GM12892 (cell line): ENCODE results near the gene CDH4.

Experiments used
- DNase-seq: peaks from one replicate; pipeline ENCODE4 v3.0.0; 2011; ENCODE audit not compliant: insufficient read length
- FAIRE-seq: peaks from 2 replicates; lab custom pipeline; 2011; peaks lifted over from hg19 to GRCh38; lab: Jason Lieb, UNC
- POLR2A ChIP-seq: IDR thresholded peaks from 2 replicates; pipeline ENCODE4 v1.6.1; 2011; ENCODE audit warnings: low read depth, low read length, control low read depth
- POLR2AphosphoS5 ChIP-seq: IDR thresholded peaks from 2 replicates; pipeline ENCODE4 v1.6.1; 2011; ENCODE audit warnings: low read depth, low read length, control low read depth
- TAF1 ChIP-seq: IDR thresholded peaks from 2 replicates; pipeline ENCODE4 v1.6.1; 2011; ENCODE audit warnings: low read depth, mild to moderate bottlenecking, control low read depth, low read length, borderline replicate concordance

CDH4 gene

DNA sequence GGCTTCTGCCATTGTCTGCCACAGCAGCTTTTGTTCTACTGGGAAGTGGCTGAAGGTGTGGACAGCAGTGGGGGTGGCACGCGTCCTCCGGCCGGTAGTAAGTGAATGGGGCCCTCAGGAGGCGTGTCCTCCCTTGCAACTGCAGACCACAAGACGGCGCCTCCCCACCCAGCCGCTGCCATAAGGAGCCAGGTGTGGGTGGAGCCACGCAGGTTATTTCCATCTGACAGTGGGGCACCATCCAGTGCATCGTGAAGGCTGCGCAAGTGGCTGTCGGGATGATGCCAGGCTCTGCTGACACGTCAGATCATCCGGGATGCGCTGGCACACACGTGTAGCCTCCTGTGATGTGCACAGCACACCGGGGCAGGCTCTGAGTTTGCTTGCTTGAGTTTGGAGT lies 379.7 kb downstream of the CDH4 start:
- no peak for FAIRE-seq
- DNase-seq = no peak
- no peak for TF ChIP-seq POLR2AphosphoS5
- TF ChIP-seq POLR2A = no peak
- no peak for TF ChIP-seq TAF1

DNA sequence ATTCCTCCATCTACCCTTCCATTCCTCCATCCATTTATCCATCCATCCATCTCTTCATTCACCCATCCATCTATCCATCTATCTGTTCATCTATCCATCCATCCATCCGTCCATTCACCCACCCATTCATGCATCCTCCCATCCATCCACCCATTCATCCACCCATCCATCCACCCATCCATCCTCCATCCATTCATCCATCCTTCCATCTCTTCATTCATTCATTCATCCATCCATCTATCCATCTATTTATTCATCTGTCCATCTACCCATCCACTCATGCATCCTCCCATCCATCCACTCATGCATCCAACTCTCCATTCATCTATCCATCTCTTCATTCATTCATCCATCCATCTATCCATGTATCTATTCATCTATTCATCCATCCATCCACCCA lies 380.9 kb downstream of the CDH4 start:
- DNase-seq (no peak), FAIRE-seq (no peak)
- TF ChIP-seq TAF1 (no peak), POLR2A (no peak), POLR2AphosphoS5 (no peak)

GRCh38 chr20:61634376-61635145 lies 382.5 kb downstream of the CDH4 start:
- TF ChIP-seq TAF1 = no peak
- TF ChIP-seq POLR2AphosphoS5 = no peak
- TF ChIP-seq POLR2A = no peak
- no peak for FAIRE-seq
- no peak for DNase-seq

- FAIRE-seq (no peak), DNase-seq (no peak)
- TF ChIP-seq TAF1 (no peak), POLR2AphosphoS5 (no peak), POLR2A (no peak)
These were observed 383.8 kb downstream of the CDH4 start for GRCh38 chr20:61635721-61636455.

- DNase-seq = no peak
- TF ChIP-seq POLR2A (no peak), POLR2AphosphoS5 (no peak)
- no peak for FAIRE-seq
These were observed 384.6 kb downstream of the CDH4 start for GRCh38 chr20:61636531-61637116.

- TF ChIP-seq TAF1 (no peak), POLR2A (no peak), POLR2AphosphoS5 (no peak)
- DNase-seq (no peak), FAIRE-seq (no peak)
These were observed 386.9 kb downstream of the CDH4 start for GRCh38 chr20:61638802-61639585.

DNA sequence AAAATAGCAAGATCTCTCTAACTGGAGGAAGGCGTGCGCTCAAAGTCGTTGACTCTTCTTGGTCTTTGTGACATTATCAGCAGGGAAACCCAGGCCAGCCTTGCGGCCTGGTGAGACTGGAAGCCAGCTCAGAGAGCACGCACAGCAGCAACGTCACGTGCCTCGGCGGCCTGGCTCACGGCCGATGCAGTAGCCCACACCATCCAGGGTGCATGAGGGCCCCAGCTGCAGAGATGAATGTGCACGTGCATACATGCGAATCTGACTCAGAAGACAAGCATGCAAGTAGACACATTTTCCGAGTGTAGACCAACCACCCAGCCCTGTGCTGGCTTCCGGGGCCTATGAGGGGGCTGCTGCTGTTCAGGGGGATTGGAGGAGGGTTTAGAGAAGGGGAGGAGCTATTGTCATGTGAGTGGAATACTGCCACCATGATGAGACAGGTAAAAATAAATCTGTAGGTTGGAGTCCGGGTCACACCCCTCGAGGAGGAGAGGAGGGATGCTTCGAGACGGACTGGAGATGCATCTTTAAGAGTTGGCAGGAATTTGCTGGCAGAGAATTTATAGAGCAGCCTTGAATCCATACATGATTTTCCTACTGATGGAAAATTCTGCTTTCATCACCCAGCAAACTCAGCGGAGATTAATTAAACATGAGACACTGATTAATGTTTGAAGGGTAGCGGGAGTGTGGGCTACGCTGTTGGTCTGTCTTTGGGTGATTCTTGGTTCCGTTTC lies 388.2 kb downstream of the CDH4 start:
- no peak for DNase-seq
- FAIRE-seq = no peak
- TF ChIP-seq TAF1 = no peak
- TF ChIP-seq POLR2AphosphoS5 = no peak
- TF ChIP-seq POLR2A = no peak

DNA sequence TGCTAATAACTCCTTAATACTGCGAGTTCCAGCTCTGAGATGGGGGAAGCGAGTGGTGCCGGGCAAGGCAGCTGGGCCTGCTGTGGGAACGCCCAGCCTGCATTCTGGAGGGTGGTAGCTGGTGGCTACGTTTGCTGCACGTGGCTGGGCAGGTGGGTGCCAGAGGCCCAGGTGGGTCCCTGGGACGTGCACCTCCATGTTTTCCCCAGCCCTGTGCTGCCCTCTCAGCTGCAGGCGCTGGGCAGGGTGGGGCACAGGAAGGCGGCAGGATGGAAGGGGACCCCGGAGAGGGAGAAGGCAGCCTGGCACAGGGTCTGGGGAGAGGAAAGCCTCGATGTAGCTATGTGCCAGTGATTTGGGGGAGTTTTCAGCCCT lies 388.8 kb downstream of the CDH4 start:
- FAIRE-seq = no peak
- no peak for TF ChIP-seq TAF1
- no peak for TF ChIP-seq POLR2A
- no peak for TF ChIP-seq POLR2AphosphoS5
- DNase-seq = no peak

DNA sequence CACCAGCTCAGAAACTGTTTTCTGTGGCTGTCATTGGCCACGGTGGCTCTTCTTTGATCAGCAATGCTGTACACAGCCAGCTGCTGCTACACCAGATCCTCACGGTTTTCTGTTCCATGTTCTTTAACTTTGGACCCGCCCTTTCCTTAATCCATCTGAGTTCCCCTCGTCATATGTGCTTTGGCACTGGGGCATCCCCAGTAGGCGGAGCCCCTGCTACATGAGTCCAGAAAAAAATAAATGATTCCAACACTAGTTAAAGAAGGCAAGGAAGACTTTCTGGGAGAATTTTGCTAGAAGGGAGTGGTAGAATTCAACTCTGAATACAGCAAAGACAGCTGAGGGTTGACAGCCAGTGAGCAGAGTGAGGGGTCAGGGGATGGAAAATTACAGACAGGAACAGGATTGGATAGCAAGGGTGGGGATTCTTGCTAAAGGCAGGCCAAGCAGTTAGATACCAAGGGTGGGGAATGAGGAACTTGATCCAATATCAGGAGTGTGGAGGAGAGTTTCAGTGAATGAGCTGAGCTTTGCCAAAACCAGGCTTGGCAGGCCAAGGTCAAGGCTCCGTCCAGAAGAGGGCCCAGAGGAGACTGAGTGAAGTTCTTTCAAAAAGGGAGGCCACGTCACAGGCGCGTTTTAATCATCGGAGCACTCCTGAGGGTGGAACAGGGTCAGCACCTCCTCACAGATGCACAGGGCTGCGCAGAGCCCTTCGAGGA lies 391.8 kb downstream of the CDH4 start:
- TF ChIP-seq POLR2A (no peak), TAF1 (no peak), POLR2AphosphoS5 (no peak)
- FAIRE-seq = no peak
- DNase-seq = no peak

DNA sequence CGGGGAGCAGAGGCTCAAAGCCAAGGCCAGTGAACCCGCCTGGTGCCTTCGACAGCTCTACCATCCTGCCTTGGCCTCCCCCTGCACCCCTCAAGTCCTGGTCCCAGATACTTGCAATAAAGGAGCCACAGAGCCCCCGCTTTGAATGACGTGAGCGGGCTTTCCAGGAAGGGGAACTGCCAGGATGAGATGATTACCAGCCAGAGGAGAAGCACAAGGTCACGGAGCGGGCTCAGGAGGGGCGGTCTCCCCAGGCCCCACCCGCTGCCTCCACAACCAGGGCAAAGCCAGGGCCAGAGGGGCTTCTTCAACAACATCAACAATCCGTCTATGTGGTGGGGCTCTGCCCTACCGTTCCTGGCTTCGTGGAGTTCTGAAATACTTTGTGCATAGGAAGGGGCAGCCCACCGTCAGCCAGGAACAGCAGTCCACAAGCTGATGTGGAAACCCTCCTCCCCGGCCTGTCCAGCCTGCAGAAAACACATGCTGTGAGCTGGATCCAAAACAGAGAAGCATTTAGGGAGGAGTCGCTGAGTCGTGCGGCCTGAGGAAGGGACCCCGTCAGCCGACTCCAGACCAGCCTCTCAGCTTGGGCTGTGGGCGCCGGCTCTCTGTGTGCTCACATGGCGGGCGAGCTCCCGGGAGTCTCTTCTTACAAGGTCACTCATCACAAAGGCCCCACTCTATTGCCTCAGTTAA lies 392.5 kb downstream of the CDH4 start:
- FAIRE-seq (no peak), DNase-seq (no peak)
- TF ChIP-seq POLR2A (no peak), TAF1 (no peak), POLR2AphosphoS5 (no peak)
